Smooth muscle cell (in vitro differentiated cells): ENCODE data around the gene COL18A1. TPM values are rescaled to one million over a fixed set of nuclear protein-coding genes. Genes with fewer than 3 reads are reported as not detected.
"Not testable (repeated sequence)": the region's sequence is repeated elsewhere in the genome, so short reads cannot be mapped to it uniquely, and the experiment has no call there.

Experiments used
- DNase-seq: peaks from one replicate; lab custom pipeline; 2025; ENCODE audit not compliant: unreplicated experiment; lab: John Stamatoyannopoulos, UW
- H2AFZ ChIP-seq: fragments of 200-600 bp; sonication (generic); 2 replicates; pipeline ENCODE4 v1.6.0; 2016; ENCODE audit warnings: antibody characterized with exemption, low read depth, mild to moderate bottlenecking
- H3F3A ChIP-seq: fragments of 200-600 bp; sonication (generic); 2 replicates; pipeline ENCODE4 v1.6.0; 2017; ENCODE audit warnings: antibody characterized with exemption, low read depth
- H3K27ac ChIP-seq: fragments of 200-600 bp; sonication (generic); 2 replicates; pipeline ENCODE4 v1.5.1; 2016; ENCODE audit warnings: low read depth, mild to moderate bottlenecking
- H3K27me3 ChIP-seq: fragments of 200-600 bp; sonication (generic); 2 replicates; pipeline ENCODE4 v1.6.1; 2016; ENCODE audit warnings: low read depth, mild to moderate bottlenecking
- H3K36me3 ChIP-seq: fragments of 200-600 bp; sonication (generic); 2 replicates; pipeline ENCODE4 v1.5.1; 2016; ENCODE audit warnings: low read depth
- H3K4me1 ChIP-seq: fragments of 200-600 bp; sonication (generic); 2 replicates; pipeline ENCODE4 v1.5.1; 2016; ENCODE audit warnings: low read depth
- H3K4me2 ChIP-seq: fragments of 200-600 bp; sonication (generic); 2 replicates; pipeline ENCODE4 v1.6.0; 2016; ENCODE audit warnings: mild to moderate bottlenecking
- H3K4me3 ChIP-seq: fragments of 200-600 bp; sonication (generic); 2 replicates; pipeline ENCODE4 v1.5.1; 2016; ENCODE audit warnings: mild to moderate bottlenecking
- H3K79me2 ChIP-seq: fragments of 200-600 bp; sonication (generic); 2 replicates; pipeline ENCODE4 v1.6.0; 2016; ENCODE audit warnings: low read depth, mild to moderate bottlenecking
- H3K9ac ChIP-seq: fragments of 200-600 bp; sonication (generic); 2 replicates; pipeline ENCODE4 v1.6.0; 2016; ENCODE audit warnings: low read depth
- H3K9me3 ChIP-seq: fragments of 200-600 bp; sonication (generic); replicated peaks from 2 replicates; pipeline ENCODE4 v1.5.1; 2016; ENCODE audit warnings: low read depth
- H4K20me1 ChIP-seq: fragments of 200-600 bp; sonication (generic); 2 replicates; pipeline ENCODE4 v1.6.0; 2016; ENCODE audit warnings: low read depth
- WGBS: methylation state at CpG from one replicate; pipeline ENCODE4 v1.1.7; 2016; ENCODE audit warnings: low lambda C conversion rate; 5-methylcytosine and 5-hydroxymethylcytosine counted together
- polyA plus RNA-seq: library from polyadenylated mRNA; unstranded; fragments of >200 nt; fragmentation: Nextera tagmentation; extraction: Ambion mirVana; gene quantifications from 2 replicates; pipeline ENCODE4 v1.2.1, GENCODE V29; 2016
- total RNA-seq: library from RNA; depleted of rRNA; stranded (reverse); fragments of >200 nt; gene quantifications from 2 replicates; pipeline ENCODE4 v1.2.3, GENCODE V29; 2014
- TF ChIP-seq, protein P1 (sequence below): fragments of 200-600 bp; sonication (generic); IDR thresholded peaks from 2 replicates; pipeline ENCODE4 v1.5.1; 2017; ENCODE audit warnings: borderline replicate concordance, mild to moderate bottlenecking, antibody characterized with exemption; ENCODE audit not compliant: insufficient read depth, poor library complexity, severe bottlenecking

COL18A1 gene
- total and polyA plus RNA-seq, 2 experiments from 2014 or later = 192 to 485 TPM

DNA sequence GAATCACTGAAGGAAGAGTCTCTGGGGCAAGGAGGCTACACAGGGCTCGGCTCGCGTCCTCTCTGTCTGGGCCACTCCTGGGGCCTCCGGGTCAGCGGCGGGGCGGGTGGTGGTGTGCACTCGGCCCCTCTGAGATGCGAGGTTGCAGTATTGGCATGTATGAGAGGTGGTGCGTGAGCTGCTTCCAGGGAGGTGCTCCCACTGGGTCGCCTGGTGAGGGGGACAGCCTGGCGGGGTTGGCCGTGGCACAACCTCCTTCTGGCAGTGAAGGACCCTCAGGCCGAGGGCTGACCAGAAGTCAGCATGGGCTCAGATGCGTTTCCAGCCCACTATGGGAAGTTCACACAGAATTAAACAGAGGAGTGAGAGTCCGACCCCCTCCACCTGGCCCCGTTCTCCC lies 38.5 kb upstream of the COL18A1 start:
- H2AFZ ChIP-seq = no peak overlapping the region
- no peak for DNase-seq

DNA sequence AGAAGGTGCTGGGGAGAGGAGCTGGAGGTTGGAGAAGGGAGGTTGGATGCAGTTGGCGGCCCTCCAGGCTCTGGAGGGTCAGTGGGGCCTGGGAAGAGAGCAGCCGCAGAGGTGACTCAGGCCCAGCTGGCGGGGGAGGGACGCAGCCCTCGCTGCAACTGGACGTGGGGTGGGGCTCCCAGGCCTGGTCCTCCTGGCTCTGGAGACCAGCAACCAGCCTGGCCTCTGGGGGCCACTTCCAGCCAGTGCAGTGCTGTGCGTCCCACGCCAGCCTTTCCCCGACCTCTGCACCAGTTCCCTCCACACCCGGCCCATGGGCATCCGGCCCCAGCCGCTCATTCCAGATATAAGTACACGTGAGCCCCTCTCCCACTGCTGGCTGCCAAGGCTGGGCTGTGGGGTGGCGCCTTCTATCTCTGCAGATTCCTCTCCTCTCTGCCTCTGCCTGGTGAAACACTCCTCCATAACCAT lies 38.0 kb upstream of the COL18A1 start:
- Histone ChIP-seq H3K9ac (no peak overlapping the region), H4K20me1 (no peaks in the 10 kb centered on the region), H3K27me3 (no peaks in the 10 kb centered on the region), H3K4me2 (peak overlapping the region; percentile 43), H3F3A (peaks cover 26% of the 10 kb centered on the region), H3K9me3 (no peaks in the 10 kb centered on the region), H3K4me1 (peaks cover 26% of the 10 kb centered on the region), H2AFZ (no peak overlapping the region), H3K4me3 (no peak overlapping the region), H3K79me2 (no peaks in the 10 kb centered on the region), H3K27ac (peak overlapping the region; percentile 98), H3K36me3 (no peaks in the 10 kb centered on the region)
- TF ChIP-seq, protein P1, sequence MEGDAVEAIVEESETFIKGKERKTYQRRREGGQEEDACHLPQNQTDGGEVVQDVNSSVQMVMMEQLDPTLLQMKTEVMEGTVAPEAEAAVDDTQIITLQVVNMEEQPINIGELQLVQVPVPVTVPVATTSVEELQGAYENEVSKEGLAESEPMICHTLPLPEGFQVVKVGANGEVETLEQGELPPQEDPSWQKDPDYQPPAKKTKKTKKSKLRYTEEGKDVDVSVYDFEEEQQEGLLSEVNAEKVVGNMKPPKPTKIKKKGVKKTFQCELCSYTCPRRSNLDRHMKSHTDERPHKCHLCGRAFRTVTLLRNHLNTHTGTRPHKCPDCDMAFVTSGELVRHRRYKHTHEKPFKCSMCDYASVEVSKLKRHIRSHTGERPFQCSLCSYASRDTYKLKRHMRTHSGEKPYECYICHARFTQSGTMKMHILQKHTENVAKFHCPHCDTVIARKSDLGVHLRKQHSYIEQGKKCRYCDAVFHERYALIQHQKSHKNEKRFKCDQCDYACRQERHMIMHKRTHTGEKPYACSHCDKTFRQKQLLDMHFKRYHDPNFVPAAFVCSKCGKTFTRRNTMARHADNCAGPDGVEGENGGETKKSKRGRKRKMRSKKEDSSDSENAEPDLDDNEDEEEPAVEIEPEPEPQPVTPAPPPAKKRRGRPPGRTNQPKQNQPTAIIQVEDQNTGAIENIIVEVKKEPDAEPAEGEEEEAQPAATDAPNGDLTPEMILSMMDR = no peak
- DNase-seq = peak; percentile 39
- WGBS = 41% methylated on average over 11 of the region's 14 CpGs

More for the DNA sequence above, 38.5 kb upstream of the COL18A1 start:
- Histone ChIP-seq H3K9ac (no peak overlapping the region), H3K27ac (peak overlapping the region; percentile 98), H3K79me2 (no peaks in the 10 kb centered on the region), H3K4me2 (peak overlapping the region; percentile 43), H3K4me1 (peaks cover 31% of the 10 kb centered on the region), H3K4me3 (no peak overlapping the region), H3K9me3 (no peaks in the 10 kb centered on the region), H3K27me3 (no peaks in the 10 kb centered on the region), H3K36me3 (no peaks in the 10 kb centered on the region), H3F3A (peaks cover 26% of the 10 kb centered on the region), H4K20me1 (no peaks in the 10 kb centered on the region)
- TF ChIP-seq, protein P1 = no peak
- 91% methylated on average over 17 of the region's 17 CpGs for WGBS

DNA sequence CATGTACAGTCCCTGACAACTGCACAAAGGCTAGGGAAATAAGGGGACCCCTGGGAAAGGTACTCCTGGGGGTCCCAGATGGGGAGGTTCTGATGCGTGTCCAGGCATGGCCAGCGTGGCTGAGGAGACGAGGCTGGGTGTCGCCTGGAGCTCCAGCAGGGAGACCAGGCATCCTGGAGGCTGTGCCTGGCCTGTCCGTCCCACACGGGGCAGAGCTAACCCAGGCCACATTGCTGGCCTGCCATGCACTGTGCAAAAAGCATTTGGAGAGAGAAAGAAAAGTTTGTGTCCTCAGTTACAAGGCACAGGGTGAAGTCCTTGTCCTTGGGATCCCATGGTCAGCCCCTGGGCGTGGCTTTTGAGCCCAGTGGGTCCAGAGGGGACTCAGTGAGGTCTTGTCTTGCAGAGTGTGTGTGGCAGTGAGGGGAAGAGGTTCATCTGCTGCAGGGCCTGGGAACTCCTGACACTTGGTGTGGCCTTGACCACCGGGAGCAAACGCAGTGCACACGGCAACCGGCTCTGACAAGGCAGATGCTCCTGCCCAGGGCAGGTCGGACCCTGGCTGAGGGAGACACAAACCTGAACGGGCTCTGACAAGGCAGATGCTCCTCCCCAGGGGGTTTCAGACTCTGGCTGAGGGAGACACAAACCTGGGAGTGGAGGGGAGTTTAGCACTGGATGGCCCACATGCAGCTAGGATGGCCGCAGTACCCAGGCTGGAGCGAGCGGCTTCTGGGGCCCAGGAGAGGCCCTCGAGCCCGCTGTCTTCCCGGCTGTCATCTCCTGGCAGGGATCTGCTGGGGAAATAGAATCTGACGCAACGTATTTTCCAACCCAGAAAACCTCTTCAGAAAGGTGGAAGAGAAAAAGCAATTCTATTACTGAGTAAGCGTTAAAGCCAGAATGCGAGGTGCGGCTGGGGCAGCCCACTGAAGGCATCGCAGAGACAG lies 37.3 kb upstream of the COL18A1 start:
- peak overlapping the region; percentile 43 for H3K4me2 ChIP-seq
- H3K27ac ChIP-seq = peak overlapping the region; percentile 98
- H2AFZ ChIP-seq = no peak overlapping the region
- H3K79me2 ChIP-seq = no peaks in the 10 kb centered on the region
- H3K4me1 ChIP-seq = peaks cover 20% of the 10 kb centered on the region
- TF ChIP-seq, protein P1 = no peak
- no peak overlapping the region for H3K9ac ChIP-seq
- peaks cover 26% of the 10 kb centered on the region for H3F3A ChIP-seq
- H3K4me3 ChIP-seq = no peak overlapping the region
- no peaks in the 10 kb centered on the region for H3K27me3 ChIP-seq
- no peaks in the 10 kb centered on the region for H3K9me3 ChIP-seq
- WGBS = 79% methylated on average over 25 of the region's 25 CpGs
- H3K36me3 ChIP-seq = no peaks in the 10 kb centered on the region
- no peak for DNase-seq
- no peaks in the 10 kb centered on the region for H4K20me1 ChIP-seq

DNA sequence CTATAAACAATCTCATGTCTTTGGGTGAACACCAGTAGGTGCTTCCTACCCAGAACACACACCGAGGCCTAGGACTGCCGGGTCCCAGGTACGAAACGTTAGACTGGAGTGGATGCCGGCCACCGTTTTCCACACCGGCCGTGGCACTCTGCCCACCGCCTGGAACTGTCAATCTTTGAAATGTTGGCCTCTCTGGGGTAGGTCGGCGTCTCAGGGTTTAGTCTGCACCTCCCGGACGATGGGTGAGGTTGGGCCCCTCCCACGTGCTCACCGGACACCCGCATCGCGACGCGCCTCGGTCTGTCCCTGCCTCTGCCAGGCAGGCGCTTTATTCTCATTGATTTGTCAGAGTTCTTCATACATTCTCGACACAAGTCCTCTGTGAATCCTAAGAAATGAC lies 35.9 kb upstream of the COL18A1 start:
- H2AFZ ChIP-seq, H3K36me3 ChIP-seq, H3K9ac ChIP-seq, H3K27me3 ChIP-seq, H4K20me1 ChIP-seq, H3K4me2 ChIP-seq, H3K27ac ChIP-seq, H3K9me3 ChIP-seq, H3K79me2 ChIP-seq, H3K4me3 ChIP-seq, DNase-seq: not testable (repeated sequence)
- H3F3A ChIP-seq = peaks cover 26% of the 10 kb centered on the region
- WGBS = 93% methylated on average over 21 of the region's 23 CpGs
- H3K4me1 ChIP-seq = peaks cover 19% of the 10 kb centered on the region
